Upper lobe of left lung (tissue), 4 donors: ENCODE results near the gene PGRMC1.
"Not testable (repeated sequence)": the region's sequence is repeated elsewhere in the genome, so short reads cannot be mapped to it uniquely, and the experiment has no call there.

Experiments
- CTCF ChIP-seq, 6 experiments: fragments of 450-650 bp in 4 of 6; fragments of 200-600 bp in 2 of 6; sonication (generic) in 2 of 6; IDR thresholded peaks; one replicate each; pipeline ENCODE4 v1.5.1; 2016 to 2019; ENCODE audit warnings: antibody characterized with exemption in 6 of 6
- EP300 ChIP-seq, 4 donors: sonication (generic); formaldehyde crosslinking; IDR thresholded peaks; one replicate each; pipeline ENCODE4 v1.5.1; 2017; ENCODE audit warnings: antibody characterized with exemption in 4 of 4, control low read depth in 2 of 4
- POLR2A ChIP-seq, 4 donors: fragments of 450-650 bp; IDR thresholded peaks; one replicate each; pipeline ENCODE4 v1.5.1; 2016 to 2017; ENCODE audit warnings: antibody characterized with exemption in 4 of 4, mild to moderate bottlenecking in 2 of 4

GRCh38 chrX:119291246-119291645 lies 55.2 kb downstream of the PGRMC1 start:
- not testable (repeated sequence) for TF ChIP-seq POLR2A, CTCF, EP300 (IDR thresholded peaks at IDR 0.05)
